GM19239 (cell line): ENCODE data around the gene DAP3.
A peak's percentile ranks its signal among the peaks of the same experiment; 100 is the strongest.
"Not testable (repeated sequence)": the region's sequence is repeated elsewhere in the genome, so short reads cannot be mapped to it uniquely, and the experiment has no call there.

Experiments
- DNase-seq: peaks from one replicate; pipeline ENCODE4 v3.0.0; 2011; ENCODE audit warnings: low spot score; ENCODE audit not compliant: insufficient read length
- FAIRE-seq: peaks from 2 replicates; lab custom pipeline; 2011; peaks lifted over from hg19 to GRCh38; lab: Jason Lieb, UNC

DAP3 gene

GRCh38 chr1:155680531-155680930 lies 8.4 kb upstream of the DAP3 start:
- FAIRE-seq (no peak), DNase-seq (no peak)

- no peak for DNase-seq
These were observed 7.1 kb upstream of the DAP3 start for GRCh38 chr1:155681776-155682175.

DNA sequence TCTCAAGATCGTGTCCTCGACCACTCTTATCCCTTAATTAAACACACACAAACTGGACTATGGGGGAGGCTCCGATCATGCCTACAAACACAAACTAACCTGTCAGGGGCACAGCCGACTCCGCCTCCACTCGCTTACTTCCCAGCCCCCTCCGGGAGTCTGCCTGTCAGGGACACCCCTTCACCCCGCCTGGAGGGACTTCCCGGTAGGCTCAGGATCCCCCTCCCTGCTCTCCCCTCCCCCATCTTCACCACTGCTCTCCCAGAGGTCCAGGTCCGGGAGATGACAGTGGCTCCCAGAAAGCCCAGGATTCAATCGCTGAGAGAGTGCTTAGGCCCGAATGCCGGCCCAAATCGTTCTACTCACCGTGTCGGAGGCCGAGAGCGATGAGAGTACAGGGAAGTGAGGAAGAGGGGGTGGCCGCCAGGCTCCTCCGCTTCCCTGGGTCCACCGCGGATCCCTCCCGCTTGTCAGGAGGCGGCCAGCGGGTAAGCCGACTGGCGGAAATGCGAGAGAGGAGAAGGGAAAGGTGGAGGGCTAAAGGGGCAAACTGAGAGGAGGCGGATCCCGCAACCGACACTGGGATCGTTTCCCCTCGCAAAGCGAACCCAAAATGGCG lies 1.1 kb upstream of the DAP3 start:
- peak; percentile 94 for FAIRE-seq
- not testable (repeated sequence) for DNase-seq

More at GRCh38 chr1:155681776-155682175, 7.1 kb upstream of the DAP3 start:
- FAIRE-seq, result no peak

- FAIRE-seq (peak; percentile 58), DNase-seq (peak; percentile 87)
These were observed 389 bp upstream of the DAP3 start, which contains the start of gene YY1AP1 for GRCh38 chr1:155688324-155689080. YY1AP1 (minus strand) TSS chr1:155688774; CDS start chr1:155680436, 8,338 bp downstream.

GRCh38 chr1:155691992-155692528 lies 3.2 kb downstream of the DAP3 start:
- FAIRE-seq (no peak), DNase-seq (no peak)

DNA sequence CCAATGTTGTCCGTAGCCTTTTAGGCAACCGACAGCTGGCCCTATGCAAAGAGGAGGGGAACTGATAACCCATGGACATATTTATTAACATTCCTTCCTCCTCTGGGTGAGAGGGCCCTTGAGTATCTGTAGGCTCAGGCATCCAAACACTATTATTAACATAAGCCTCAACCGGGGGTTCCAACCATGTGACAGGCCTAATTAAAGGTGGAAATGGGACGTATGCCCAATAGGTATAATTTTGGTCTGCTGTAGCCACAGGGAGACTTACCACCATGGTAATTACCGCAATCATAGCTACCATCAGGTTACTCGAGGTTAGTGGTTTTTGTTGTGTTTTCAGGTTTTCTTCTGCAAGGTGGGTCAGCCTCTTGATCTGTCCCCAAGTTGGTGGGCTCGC lies 5.3 kb downstream of the DAP3 start:
- FAIRE-seq (no peak), DNase-seq (no peak)

- DNase-seq (no peak), FAIRE-seq (no peak)
These were observed 6.2 kb downstream of the DAP3 start for GRCh38 chr1:155695072-155695471.

GRCh38 chr1:155695608-155696007 lies 6.7 kb downstream of the DAP3 start:
- FAIRE-seq, result no peak
- no peak for DNase-seq

- no peak for FAIRE-seq
These were observed 7.6 kb downstream of the DAP3 start for GRCh38 chr1:155696524-155696923.

GRCh38 chr1:155697046-155697445 lies 8.2 kb downstream of the DAP3 start:
- DNase-seq (no peak), FAIRE-seq (no peak)

More at GRCh38 chr1:155696524-155696923, 7.6 kb downstream of the DAP3 start:
- DNase-seq, result no peak

DNA sequence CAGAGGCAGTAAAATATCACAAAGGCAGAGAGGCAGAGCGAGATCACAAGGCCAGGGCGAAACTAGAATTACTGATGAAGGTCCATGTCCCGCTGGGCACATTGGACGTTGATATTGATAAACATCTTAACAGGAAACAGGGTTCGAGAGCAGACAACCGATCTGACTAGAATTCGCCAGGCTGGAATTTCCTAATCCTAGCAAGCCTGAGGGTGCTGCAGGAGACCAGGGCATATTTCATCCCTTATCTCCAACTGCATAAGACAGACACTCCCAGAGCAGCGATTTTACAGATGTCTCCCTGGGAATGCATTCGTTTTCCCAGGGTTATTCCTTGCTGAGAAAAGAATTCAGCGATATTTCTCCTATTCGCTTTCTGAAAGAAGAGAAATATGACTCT lies 8.7 kb downstream of the DAP3 start:
- DNase-seq, FAIRE-seq: not testable (repeated sequence)

DNA sequence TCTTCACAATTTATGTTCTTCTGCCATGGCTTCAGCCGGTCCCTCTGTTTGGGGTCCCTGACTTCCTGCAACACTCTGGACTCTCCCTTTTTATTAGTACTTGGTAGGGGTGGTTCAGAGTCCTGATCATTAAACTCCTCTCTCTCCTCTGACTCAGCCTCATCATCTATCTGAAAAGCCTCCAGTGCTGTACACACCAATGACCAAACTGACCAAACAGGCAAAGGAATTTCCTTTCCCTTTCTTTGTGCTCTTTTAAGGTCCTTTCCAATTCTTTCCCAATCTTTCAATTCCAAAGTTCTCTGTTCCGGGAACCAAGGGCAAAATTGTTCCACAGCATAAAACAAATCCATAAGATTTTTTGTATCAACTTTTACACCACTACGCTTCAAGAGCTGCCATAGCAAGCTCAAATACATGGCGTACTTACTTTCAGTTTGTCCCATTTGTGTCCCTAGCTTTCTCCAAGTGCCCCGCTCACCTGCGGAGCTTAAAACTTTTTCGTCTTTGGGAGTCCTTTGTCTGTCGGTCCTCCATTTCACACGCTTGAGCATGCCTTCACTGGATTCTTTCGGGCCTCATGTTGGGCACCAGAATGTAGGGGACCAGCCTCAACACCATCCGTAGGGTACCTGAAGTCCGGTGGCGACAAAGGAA lies 9.6 kb downstream of the DAP3 start:
- no peak for DNase-seq
- FAIRE-seq, result no peak

- not testable (repeated sequence) for DNase-seq, FAIRE-seq
These were observed 10.2 kb downstream of the DAP3 start for GRCh38 chr1:155699062-155699461.

DNA sequence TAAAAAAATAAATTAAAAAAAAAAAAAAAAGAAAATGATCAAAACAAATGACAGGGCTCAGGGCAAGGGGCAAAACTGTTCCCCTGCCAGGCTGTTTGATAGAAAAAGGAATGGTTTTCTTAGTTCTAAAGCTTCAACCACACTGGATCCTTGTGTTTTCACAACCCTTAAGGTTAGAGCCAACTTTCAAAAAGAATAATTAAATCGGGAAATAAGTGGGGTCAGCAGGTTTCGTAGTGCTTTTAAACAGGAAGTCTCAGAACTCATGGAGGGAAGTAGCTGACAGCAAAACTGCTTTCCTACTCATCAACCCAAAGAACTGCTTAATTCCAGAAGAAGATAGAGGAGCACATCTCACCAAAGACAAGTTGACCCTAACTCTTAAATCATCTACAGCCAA lies 12.8 kb downstream of the DAP3 start:
- not testable (repeated sequence) for FAIRE-seq, DNase-seq

DNA sequence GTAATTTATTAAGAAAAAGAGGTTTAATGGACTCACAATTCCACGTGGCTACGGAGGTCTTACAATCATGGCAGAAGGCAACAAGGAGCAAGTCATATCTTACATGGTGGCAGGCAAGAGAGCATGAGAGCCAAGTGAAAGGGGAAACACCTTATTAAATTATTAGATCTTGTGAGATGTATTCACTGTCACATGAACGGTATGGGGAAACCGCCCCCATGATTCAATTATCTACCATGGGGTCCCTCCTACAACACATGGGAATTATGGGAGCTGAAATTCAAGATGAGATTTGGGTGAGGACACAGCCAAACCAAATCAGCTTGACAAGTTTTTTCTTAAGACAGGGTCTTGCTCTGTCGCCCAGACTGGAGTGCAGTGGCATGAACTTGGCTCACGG lies 14.3 kb downstream of the DAP3 start:
- FAIRE-seq, result no peak

GRCh38 chr1:155704414-155704813 lies 15.5 kb downstream of the DAP3 start:
- not testable (repeated sequence) for DNase-seq, FAIRE-seq

More for the DNA sequence above, 14.3 kb downstream of the DAP3 start:
- no peak for DNase-seq

GRCh38 chr1:155706139-155706538 lies 17.2 kb downstream of the DAP3 start:
- FAIRE-seq (no peak), DNase-seq (no peak)

- FAIRE-seq (no peak), DNase-seq (no peak)
These were observed 20.5 kb downstream of the DAP3 start for GRCh38 chr1:155709391-155709790.

- DNase-seq, FAIRE-seq: not testable (repeated sequence)
These were observed 22.6 kb downstream of the DAP3 start for GRCh38 chr1:155711457-155711856.

DNA sequence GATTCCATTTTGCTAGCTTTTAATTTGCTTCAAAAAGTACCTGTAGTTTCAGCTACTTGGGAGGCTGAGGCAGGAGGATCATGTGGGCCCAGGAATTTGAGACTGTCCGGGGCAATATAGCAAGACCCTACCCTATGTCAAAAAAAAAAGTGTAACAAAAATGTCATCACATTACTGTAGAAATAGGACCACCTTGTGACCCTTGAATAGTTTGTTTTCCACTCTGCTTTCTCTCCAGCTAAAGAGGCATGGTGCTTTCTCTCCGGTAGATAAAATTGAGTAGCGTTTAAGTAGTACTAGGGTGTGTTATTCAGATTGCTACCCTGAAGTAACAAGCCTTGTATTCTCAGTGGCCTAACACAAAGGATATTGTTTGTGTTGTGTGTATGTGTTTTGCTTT lies 23.7 kb downstream of the DAP3 start:
- DNase-seq, FAIRE-seq: not testable (repeated sequence)

DNA sequence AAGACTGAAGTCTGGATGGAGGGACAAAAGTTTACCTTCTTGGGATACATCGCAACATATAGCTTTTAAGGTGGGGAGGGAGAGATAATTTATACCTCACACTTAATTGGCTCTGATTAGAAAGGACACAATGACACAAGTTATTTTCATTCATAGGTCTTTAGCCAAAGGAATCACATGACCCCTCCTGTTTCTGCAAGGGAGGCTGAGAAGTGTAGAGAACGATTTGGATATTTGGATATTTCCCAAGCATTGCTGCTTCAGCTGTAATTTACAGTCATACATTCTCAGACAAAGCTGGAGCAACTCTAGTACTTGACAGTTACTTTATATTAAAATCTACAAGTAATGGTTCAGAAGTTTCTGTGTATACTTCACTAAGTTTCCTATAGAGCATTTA lies 24.2 kb downstream of the DAP3 start:
- no peak for DNase-seq
- FAIRE-seq, result no peak
